ENCODE results near the gene FCGR3B.
"Not testable (repeated sequence)": the region's sequence is repeated elsewhere in the genome, so short reads cannot be mapped to it uniquely, and the experiment has no call there.

The FCGR3B gene

GRCh38 chr1:161631076-161631475, at the start of gene FCGR3B:
FCGR3B (minus strand) TSS chr1:161631176; CDS start chr1:161631094, 82 bp downstream.
- intact Hi-C loops (cut with DNase I), result no loop called here
- DNase-seq, result no peak

- intact Hi-C loops (cut with DNase I), result no loop called here
- no peak for DNase-seq
Measured at GRCh38 chr1:161678500-161678899, 47.5 kb upstream of the FCGR3B start.

- intact Hi-C loops (cut with DNase I), result no loop called here
Measured at GRCh38 chr1:161676958-161677689, 46.1 kb upstream of the FCGR3B start.

GRCh38 chr1:161676441-161676840, 45.5 kb upstream of the FCGR3B start:
- no peak for DNase-seq
- intact Hi-C loops (cut with DNase I), result no loop called here

More at GRCh38 chr1:161676958-161677689, 46.1 kb upstream of the FCGR3B start:
- no peak for DNase-seq

- intact Hi-C loops (cut with DNase I); DNase-seq: not testable (repeated sequence)
Measured at GRCh38 chr1:161674908-161675307, 43.9 kb upstream of the FCGR3B start.

GRCh38 chr1:161674447-161674846, 43.5 kb upstream of the FCGR3B start:
- intact Hi-C loops (cut with DNase I); DNase-seq: not testable (repeated sequence)

- intact Hi-C loops (cut with DNase I); DNase-seq: not testable (repeated sequence)
Measured at GRCh38 chr1:161673437-161673836, 42.5 kb upstream of the FCGR3B start.

- intact Hi-C loops (cut with DNase I), result not testable (repeated sequence)
- peak in 1 of 10 donors; percentile 82 for DNase-seq
Measured at GRCh38 chr1:161671045-161672020, 40.4 kb upstream of the FCGR3B start.

- DNase-seq; intact Hi-C loops (cut with DNase I): not testable (repeated sequence)
Measured at GRCh38 chr1:161664689-161665088, 33.7 kb upstream of the FCGR3B start.

- DNase-seq; intact Hi-C loops (cut with DNase I): not testable (repeated sequence)
Measured at GRCh38 chr1:161663569-161663968, 32.6 kb upstream of the FCGR3B start.

- intact Hi-C loops (cut with DNase I), result not testable (repeated sequence)
Measured at GRCh38 chr1:161662684-161663339, 31.8 kb upstream of the FCGR3B start, which contains the start of gene FCGR2B. FCGR2B (plus strand) TSS chr1:161663143; CDS start chr1:161663242, 99 bp downstream.

GRCh38 chr1:161661660-161662311, 30.8 kb upstream of the FCGR3B start:
- DNase-seq; intact Hi-C loops (cut with DNase I): not testable (repeated sequence)

More at GRCh38 chr1:161662684-161663339, 31.8 kb upstream of the FCGR3B start, which contains the start of gene FCGR2B:
- not testable (repeated sequence) for DNase-seq

- DNase-seq; intact Hi-C loops (cut with DNase I): not testable (repeated sequence)
Measured at GRCh38 chr1:161658524-161658923, 27.5 kb upstream of the FCGR3B start.

- intact Hi-C loops (cut with DNase I); DNase-seq: not testable (repeated sequence)
Measured at GRCh38 chr1:161653971-161654370, 23.0 kb upstream of the FCGR3B start.

GRCh38 chr1:161653541-161653940, 22.6 kb upstream of the FCGR3B start:
- intact Hi-C loops (cut with DNase I); DNase-seq: not testable (repeated sequence)

GRCh38 chr1:161647507-161648360, 16.8 kb upstream of the FCGR3B start:
- DNase-seq, result not testable (repeated sequence)
- intact Hi-C loops (cut with DNase I), result loop anchor here (5.0 kb wide), 1 partner anchor 95 kb away; no protein-coding TSS in a partner anchor

- not testable (repeated sequence) for DNase-seq
- intact Hi-C loops (cut with DNase I), result loop anchor here (5.0 kb wide), 1 partner anchor 97 kb away; no protein-coding TSS in a partner anchor
Measured at GRCh38 chr1:161644855-161645254, 13.9 kb upstream of the FCGR3B start.

GRCh38 chr1:161643481-161644208, 12.7 kb upstream of the FCGR3B start:
- DNase-seq; intact Hi-C loops (cut with DNase I): not testable (repeated sequence)
